GM21515 (cell line): ENCODE data around the gene ALG5.
A peak's percentile ranks its signal among the peaks of the same experiment; 100 is the strongest.

Experiments
- ATAC-seq: cut with Tn5 transposase; IDR thresholded peaks from one replicate; pipeline ENCODE4 v1.9.1; 2021; ENCODE audit not compliant: unreplicated experiment

Gene ALG5

DNA sequence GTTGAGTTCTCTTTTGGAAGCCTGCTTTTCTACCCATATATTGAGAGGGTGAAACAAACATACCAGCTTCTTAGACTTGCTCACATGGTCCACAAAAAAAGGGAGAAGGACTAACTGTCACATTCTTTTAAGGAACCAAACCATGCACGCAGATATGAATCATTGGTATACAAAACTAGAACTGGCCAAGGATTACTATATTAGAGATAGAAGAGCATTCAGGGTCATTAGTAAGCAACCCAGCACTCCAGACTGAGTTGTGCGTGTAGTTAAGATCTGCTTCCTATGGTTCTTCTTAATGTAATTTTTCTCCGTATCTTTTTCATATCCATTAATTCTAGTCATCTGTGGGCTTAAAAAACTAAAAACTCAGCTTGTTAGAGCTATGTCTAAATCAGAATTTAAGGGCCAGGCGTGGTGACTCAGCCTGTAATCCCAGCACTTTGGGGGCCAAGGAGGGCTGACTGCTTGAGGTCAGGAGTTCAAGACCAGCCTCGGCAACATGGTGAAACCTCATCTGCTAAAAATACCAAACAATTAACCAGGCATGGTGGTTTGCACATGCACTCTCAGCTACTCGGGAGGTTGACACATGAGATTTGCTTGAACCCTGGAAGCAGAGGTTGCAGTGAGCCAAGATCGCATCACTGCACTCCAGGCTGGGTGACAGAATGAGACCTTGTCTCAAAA lies 19.6 kb downstream of the ALG5 start:
- no peak for ATAC-seq

DNA sequence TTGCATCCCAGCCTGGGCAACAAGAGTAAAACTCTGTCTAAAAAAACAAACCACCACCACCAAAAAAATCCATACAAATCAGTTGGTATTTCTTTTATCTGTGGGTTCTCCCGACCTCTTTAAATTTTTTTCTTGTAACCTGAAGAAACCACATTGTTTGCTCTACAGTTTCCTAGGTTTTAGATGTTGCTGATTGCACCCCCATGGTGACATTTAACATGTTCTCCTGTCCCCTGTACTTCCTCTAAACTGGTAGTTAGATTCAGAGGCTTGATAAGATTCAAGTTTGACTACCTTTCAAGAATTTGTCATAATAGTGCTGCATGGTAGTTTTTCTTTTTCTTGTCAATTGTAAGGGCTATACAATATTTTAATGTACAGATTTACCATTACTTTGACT lies 24.0 kb downstream of the ALG5 start:
- no peak for ATAC-seq

DNA sequence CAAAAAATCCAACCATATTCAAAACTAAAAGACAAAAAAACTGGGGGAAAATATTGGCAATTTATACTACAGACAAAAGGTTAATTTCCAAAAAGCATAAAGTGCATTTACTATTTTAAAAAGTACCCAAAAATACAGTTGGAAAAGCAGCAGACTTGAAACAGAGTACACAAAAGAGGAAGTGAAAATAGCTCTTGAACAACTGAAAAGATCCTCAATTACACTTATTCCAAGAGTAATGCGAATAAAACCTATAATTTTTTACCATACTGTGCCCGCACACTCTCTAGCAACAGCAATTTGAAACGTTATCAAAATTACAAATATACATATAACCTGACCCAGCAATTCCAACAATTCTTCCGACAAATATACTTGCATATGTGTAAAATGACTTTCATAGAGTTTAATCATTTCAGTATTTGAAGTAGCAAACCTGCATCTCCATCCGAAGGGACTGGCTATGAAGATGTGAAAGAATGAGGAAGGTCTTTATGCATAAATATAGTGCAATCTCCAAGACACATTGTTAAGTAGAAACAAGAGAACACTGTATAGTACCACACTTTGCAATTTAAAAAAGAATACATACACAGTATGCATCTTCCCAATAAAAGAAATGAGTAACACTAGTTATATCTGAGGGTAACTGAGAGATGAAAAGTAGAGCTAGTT lies 25.4 kb downstream of the ALG5 start:
- ATAC-seq: peak; percentile 86

GRCh38 chr13:36973009-36973408 lies 26.1 kb downstream of the ALG5 start:
- ATAC-seq: no peak

DNA sequence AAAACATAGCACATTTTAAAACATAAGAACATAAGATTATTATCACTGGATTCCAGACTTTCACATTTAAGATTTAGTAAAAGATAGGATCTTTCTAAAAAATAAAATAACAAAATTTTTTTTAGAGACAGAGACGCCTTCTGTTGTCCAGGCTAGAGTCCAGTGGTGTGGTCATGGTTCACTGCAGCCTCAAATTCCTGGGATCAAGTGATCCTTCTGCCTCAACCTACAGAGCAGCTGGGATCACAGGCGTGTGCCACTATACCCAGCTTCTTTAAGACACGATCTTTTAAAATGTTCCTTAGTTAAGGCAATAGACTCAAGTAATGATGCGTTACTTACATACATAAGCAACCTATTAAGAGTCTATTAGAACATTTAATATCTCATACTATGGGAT lies 32.7 kb downstream of the ALG5 start:
- ATAC-seq: no peak

DNA sequence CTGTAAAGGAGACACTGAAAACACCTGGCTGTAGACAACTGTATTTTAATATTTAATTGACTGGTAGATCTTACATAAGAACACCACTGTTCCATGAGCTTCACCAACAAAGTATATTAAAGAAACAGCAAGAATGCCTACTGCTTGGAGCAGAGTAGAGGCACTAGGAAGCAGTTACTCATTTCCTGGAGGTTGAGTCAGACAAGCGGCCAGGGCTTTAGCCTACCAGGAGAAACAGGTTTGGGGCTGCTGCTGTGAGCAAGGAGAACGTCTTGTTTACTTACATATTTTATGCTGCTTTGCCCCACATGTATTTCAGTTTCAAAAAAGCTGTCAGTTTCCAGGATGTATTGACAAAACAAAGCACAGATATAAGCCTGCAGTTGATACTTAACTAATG lies 33.4 kb downstream of the ALG5 start:
- no peak for ATAC-seq

- no peak for ATAC-seq
These were observed 39.6 kb downstream of the ALG5 start for GRCh38 chr13:36959456-36960116.

DNA sequence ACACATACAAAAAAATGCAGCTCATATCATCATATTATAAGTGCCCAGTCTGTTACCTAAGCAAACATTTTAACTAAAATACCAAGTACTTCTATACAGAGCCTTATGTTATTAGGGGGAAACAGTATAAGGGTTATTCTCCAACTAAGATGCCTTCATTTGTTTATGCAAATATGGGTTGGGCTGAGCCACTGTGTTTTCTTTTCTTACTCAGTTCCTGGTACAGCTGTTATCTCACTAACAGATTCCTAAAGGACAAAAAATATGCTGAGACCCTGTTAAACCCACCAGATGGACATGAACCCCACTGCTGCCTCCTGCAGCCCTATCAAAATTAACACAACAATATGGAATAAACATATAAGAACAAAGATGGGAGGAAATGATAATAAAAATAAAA lies 44.6 kb downstream of the ALG5 start:
- ATAC-seq: no peak

DNA sequence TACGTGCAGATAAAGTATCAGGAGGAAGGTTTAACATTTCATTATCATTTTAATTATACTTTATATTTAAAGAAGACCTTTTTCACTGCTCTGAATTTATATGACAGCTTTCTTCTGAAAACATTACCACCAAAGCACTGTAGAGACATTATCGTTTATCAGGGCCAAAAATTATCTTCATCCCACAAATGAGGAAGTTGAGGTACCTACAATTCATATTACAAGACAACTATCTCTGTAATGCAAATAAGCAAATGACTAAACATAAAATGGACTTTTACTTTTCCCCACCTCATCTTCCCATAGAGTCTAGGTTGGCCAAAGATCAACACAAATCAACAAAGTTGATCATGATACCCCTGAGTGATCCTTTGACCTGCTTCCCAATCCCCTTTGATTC lies 48.2 kb downstream of the ALG5 start:
- no peak for ATAC-seq

DNA sequence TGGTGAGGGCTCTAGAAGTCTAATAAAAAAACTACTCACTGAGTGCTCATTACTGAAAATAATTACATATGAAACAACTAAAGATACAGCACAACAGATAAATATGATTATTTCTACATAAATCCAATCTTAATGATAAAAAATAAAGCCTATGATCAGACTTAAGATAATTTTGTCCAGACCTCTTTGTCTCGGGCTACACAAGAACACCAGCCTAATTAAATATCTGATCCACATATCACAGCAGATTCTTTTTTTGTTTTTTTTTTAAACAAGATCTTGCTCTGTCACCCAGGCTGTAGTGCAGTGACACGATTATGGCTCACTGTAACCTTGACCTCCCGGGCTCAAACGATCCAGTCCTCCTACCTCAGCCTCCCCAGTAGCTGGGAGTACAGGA lies 48.8 kb downstream of the ALG5 start:
- ATAC-seq: no peak

- ATAC-seq: no peak
These were observed 54.1 kb downstream of the ALG5 start for GRCh38 chr13:36945078-36945477.

DNA sequence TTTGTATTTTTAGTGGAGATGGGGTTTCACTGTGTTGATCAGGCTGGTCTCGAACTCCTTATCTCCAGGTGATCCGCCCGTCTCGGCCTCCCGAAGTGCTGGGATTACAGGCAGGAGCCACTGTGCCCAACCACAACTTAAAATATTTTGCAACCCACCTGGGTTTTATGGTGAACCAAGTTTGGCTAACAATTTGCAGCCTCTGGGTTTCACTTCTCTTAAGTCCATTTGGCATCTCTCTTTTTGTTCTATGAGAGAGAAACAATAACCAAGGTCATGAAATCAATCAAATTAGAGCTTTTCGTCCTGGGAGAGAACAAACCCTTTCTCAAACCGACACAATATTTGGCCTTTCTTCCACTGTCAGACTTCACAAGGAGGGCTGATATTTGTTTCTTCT lies 73.5 kb downstream of the ALG5 start:
- no peak for ATAC-seq

GRCh38 chr13:36924001-36924400 lies 75.1 kb downstream of the ALG5 start:
- ATAC-seq: no peak

DNA sequence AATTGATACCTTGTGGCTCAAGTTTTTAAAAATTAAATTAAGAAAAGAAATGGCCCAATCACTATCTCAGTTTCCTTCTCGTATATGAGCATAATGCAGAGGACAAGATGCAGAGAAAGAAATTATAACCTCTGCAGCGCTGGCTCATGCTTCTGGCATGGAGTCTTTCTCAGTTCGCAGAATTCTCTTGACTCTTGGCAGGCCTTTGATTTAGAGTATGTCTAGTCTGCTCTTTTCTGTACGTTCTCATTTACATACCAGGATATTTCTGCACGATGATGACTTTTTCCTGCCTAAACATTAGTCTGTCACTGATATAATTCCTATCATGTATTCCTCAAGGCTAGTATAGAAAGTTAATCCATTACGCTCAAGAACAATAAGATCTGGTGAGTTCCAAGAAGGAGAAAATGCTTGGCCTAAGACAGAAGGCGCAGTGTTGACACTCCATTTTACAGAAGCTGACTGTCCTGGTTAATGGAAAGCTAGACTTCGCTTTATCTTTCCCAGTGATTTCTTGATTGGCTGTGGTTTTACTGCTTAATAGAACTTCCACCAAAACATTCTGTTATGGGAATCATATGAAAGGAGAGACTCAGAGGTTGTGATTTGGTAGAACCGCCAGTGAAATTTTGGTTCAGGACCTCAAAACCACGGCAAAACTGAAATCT lies 77.4 kb downstream of the ALG5 start:
- ATAC-seq: no peak

DNA sequence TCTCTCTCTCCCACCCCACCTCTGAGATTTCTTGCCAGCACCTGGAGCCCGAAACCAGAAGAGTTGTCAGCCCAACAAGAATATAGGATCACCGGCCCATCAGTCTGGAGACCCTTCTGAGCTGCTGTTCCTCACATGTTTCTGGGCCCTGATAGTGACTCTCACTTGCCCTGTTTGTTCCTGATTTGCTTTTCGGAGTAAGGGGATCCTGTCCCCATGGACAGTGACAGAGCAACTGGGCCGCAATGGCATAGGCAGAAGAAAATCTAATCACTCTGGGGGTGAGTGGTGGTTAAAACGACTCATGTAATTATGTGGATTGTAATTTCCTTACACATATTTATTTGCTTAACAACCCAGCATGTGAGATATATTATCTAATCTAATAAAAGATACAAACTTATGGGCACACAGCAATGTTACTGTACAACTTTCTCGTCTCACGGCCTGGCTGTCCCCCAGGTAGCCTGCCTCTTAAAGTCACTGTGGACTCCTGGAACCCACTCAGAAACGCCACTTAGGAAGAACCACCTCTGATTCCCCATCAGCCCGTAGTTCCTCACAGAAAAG lies 78.4 kb downstream of the ALG5 start:
- no peak for ATAC-seq

DNA sequence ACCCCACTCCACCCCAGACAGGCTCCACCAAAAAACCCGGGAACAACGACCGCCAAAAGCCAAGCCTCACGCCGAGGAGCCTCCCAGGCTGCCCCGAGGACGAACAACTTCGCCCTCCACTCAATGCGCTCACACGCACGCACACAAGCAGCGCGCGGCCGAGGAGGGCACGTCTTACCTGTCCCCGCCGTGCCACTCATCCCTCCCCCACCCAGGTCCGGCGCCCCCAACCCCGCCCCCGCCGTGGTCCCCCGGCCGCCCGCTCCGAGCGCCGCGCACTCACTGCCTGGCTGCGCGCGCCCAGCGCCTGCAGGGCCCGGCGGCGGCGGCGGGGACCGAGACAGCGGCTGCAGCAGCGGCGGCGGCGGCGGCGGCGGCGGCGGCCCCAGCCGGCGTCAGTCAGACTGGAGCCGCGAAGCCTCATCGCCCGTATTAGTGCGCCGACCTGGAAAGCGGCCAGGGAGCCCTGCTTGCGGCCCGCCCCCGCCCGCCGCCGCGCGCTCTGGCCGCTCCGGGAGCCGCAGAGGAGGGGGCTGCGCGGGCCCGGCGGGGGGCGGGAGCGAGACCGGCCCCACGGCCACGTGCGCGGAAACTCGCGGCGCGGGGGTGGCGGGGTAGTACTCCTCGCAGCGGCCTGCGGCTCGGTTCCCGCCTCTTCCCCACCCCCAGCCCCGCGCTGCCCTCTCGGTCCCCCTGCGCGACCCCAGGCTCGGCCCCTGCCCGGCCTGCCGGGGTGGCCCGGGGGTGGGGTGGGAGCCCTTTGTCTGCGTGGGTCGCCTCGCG lies 79.1 kb downstream of the ALG5 start, which contains the start of gene SMAD9:
Gene SMAD9 (minus strand): TSS at position 406 of the 783 bp plus-strand sequence. CDS start 40,549 bp downstream, outside the sequence.
- ATAC-seq: peak; percentile 72

DNA sequence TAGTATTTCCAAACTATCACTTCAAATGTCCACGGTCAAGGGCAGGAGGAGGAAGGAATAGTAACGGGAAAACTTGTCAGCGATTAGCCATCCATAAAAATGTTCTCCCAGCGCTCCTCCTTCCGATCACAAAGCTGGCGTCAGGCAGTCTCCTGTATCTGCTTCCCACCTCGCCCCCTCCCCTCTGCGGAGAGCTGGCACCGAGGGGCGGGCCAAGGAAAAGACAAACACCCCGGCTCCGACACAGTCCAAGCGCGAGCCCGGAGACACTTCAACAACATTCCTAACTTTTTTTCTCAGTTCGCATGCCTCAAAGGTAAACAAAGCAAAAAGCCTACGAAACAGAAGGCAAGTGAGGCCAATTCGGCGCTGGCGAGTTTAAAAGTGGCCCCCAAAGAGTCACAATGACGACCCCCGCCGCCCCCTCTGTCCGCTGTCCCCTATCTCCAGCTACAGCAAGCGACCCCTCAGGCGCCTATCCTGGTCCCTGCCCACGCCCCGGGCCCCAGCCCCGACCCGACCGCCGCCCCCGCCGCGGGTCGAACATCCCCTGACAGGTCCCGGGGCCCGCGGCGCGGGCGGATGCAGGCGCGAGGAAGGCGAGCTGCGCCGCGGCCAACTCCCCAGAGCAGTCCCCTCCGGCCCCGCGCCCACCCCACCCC lies 79.8 kb downstream of the ALG5 start:
- no peak for ATAC-seq

- no peak for ATAC-seq
These were observed 80.7 kb downstream of the ALG5 start for GRCh38 chr13:36918246-36919131.

GRCh38 chr13:36917311-36917710 lies 81.8 kb downstream of the ALG5 start:
- no peak for ATAC-seq
